Kidney epithelial cell (primary cell): ENCODE results near the gene FBLN7. TPM values are rescaled to one million over a fixed set of nuclear protein-coding genes. Genes with fewer than 3 reads are reported as not detected.

ENCODE experiments used
- DNase-seq: peaks from one replicate; pipeline ENCODE4 v3.0.0-alpha.2; 2010; ENCODE audit warnings: low read depth
- H3K27me3 ChIP-seq: 2 replicates; pipeline ENCODE4 v1.6.0; 2011; ENCODE audit warnings: low read length; ENCODE audit not compliant: control insufficient read depth, insufficient read depth
- H3K36me3 ChIP-seq: 2 replicates; pipeline ENCODE4 v1.5.1; 2011; ENCODE audit warnings: low read length; ENCODE audit not compliant: control insufficient read depth, insufficient read depth
- H3K4me3 ChIP-seq: 2 replicates; pipeline ENCODE4 v1.5.1; 2011; ENCODE audit warnings: low read depth, mild to moderate bottlenecking, control low read depth, low read length
- CTCF ChIP-seq: IDR thresholded peaks from 2 replicates; pipeline ENCODE4 v1.5.1; 2011; ENCODE audit warnings: mild to moderate bottlenecking, moderate library complexity, low read length, control low read depth, inconsistent platforms; ENCODE audit not compliant: insufficient read depth, poor library complexity, severe bottlenecking
- total RNA-seq: library from RNA; depleted of rRNA; stranded (reverse); fragments of >200 nt; gene quantifications from 2 replicates; pipeline ENCODE4 v1.2.3, GENCODE V29; 2015

Gene FBLN7
- total RNA-seq, 1 donor from 2014 or later = 1.0 TPM

GRCh38 chr2:112173646-112174319 lies 35.6 kb downstream of the FBLN7 start:
- TF ChIP-seq CTCF = no peak
- no peak overlapping the region for H3K4me3 ChIP-seq
- H3K36me3 ChIP-seq = no peaks in the 10 kb centered on the region
- peak; percentile 75 for DNase-seq
- H3K27me3 ChIP-seq = no peaks in the 10 kb centered on the region

- no peak for TF ChIP-seq CTCF
- DNase-seq = peak; percentile 16
- Histone ChIP-seq H3K36me3 (no peaks in the 10 kb centered on the region), H3K27me3 (no peaks in the 10 kb centered on the region), H3K4me3 (no peak overlapping the region)
Observed at GRCh38 chr2:112174383-112174782, 36.2 kb downstream of the FBLN7 start.

- Histone ChIP-seq H3K4me3 (no peak overlapping the region), H3K36me3 (no peaks in the 10 kb centered on the region), H3K27me3 (no peaks in the 10 kb centered on the region)
- TF ChIP-seq CTCF = no peak
- no peak for DNase-seq
Observed at GRCh38 chr2:112175333-112175732, 37.1 kb downstream of the FBLN7 start.

- DNase-seq = no peak
- Histone ChIP-seq H3K27me3 (no peaks in the 10 kb centered on the region), H3K4me3 (no peak overlapping the region), H3K36me3 (no peaks in the 10 kb centered on the region)
- no peak for TF ChIP-seq CTCF
Observed at GRCh38 chr2:112175958-112176573, 37.9 kb downstream of the FBLN7 start.

DNA sequence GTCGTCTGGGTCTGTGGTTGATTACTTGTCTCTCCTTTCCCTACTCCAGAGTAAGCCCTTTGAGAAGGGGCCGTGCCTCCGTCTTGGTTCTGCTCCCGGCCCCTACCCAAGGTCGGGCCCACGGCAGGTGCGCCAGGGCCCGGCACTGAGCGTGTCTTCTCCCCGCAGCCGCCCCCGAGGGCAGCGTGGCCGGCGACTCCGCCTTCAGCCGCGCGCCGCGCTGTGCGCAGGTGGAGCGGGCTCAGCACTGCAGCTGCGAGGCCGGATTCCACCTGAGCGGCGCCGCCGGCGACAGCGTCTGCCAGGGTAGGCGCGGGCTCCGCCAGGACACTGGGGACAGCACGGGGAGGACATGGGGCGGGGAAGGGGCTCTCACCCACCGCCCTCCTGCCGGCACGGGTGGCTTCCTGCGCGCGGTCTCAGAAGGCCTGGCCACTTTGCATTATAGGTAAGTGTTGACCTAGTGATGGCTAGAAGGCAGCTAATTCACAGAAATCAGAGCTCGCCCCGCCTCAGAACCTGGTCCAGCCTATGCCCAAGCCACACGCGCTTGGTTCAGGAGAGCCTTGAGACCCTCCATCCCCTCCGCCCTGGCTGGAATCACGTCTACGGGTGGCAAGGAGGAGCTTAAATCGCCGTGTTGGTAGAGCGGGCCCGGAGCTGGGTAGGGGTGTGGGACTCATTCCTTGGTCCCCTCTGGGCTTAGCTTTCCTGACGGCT lies 43.5 kb downstream of the FBLN7 start:
- H3K36me3 ChIP-seq = no peaks in the 10 kb centered on the region
- TF ChIP-seq CTCF = no peak
- H3K4me3 ChIP-seq = no peak overlapping the region
- H3K27me3 ChIP-seq = peaks cover 13% of the 10 kb centered on the region
- no peak for DNase-seq
